ENCODE measurements around the gene CD3E. TPM values are rescaled to one million over a fixed set of nuclear protein-coding genes. Genes with fewer than 3 reads are reported as not detected.

Gene CD3E
- total RNA-seq, 2 experiments from 2014 or later, result 483 to 515 TPM

- H3K4me3 Mint-ChIP-seq, result no peak overlapping the region
- H3K4me1 ChIP-seq (ENCODE audit: insufficient read depth, low read length), result peaks cover 17% of the 10 kb centered on the region
- ATAC-seq (ENCODE audit: poor library complexity) (peak; percentile 54), DNase-seq (peak in 3 of 14 experiments; percentile 72 to 77 (median 75))
- intact Hi-C loops (cut with DNase I, micrococcal nuclease), result loop anchor here (1.0 to 2.0 kb wide), 2 partner anchors 57 to 154 kb away; no protein-coding TSS in a partner anchor
- H3K4me3 ChIP-seq (ENCODE audit: low read length), result no peak overlapping the region
- peak overlapping the region; percentile 98 for H3K27ac Mint-ChIP-seq
- H3K9me3 Mint-ChIP-seq, result no peaks in the 10 kb centered on the region
- peaks cover 51% of the 10 kb centered on the region for H3K4me1 Mint-ChIP-seq (ENCODE audit: low read depth)
- H3K27me3 ChIP-seq (ENCODE audit: control insufficient read depth in 1 of 2, insufficient read depth in 2 of 2, low read length in 2 of 2), result no peaks in the 10 kb centered on the region
- ChIA-PET CTCF (interaction anchor here (0.6 to 4.6 kb wide), 14 partner anchors 9 to 154 kb away, joined by 3 to 31 read pairs (median 4); partner anchors contain the start of genes CD3D and CD3G), POLR2A (interaction anchor here (1.1 to 1.9 kb wide), 8 partner anchors 9 to 112 kb away, joined by 3 to 9 read pairs (median 4); partner anchors contain the start of genes CD3D and CD3G)
- H3K27ac ChIP-seq (ENCODE audit: low read depth in 1 of 2, low read length in 2 of 2), result peak overlapping the region; percentile 7 to 50
- H3K36me3 Mint-ChIP-seq (ENCODE audit: low read depth), result peaks cover 73% of the 10 kb centered on the region
- H3K36me3 ChIP-seq (ENCODE audit: insufficient read depth, low read length), result peaks cover 53% of the 10 kb centered on the region
- H3K9me3 ChIP-seq (ENCODE audit: control insufficient read depth in 1 of 2, insufficient read depth in 1 of 2, low read length in 2 of 2), result no peaks in the 10 kb centered on the region
- TF ChIP-seq CTCF (IDR thresholded peaks at IDR 0.05), result peak; percentile 77
- no peaks in the 10 kb centered on the region for H3K27me3 Mint-ChIP-seq
Observed at GRCh38 chr11:118353084-118353710, 48.7 kb downstream of the CD3E start.

GRCh38 chr11:118358071-118358470 lies 53.5 kb downstream of the CD3E start:
- Mint-ChIP-seq H3K27me3 (peaks cover 8% of the 10 kb centered on the region), H3K4me3 (peak overlapping the region; percentile 92), H3K4me1 (ENCODE audit: low read depth) (peaks cover 60% of the 10 kb centered on the region), H3K9me3 (no peaks in the 10 kb centered on the region), H3K36me3 (ENCODE audit: low read depth) (peaks cover 55% of the 10 kb centered on the region), H3K27ac (peak overlapping the region; percentile 99)
- Histone ChIP-seq H3K27ac (ENCODE audit: low read depth in 1 of 2, low read length in 2 of 2) (no peak overlapping the region), H3K27me3 (ENCODE audit: control insufficient read depth in 1 of 2, insufficient read depth in 2 of 2, low read length in 2 of 2) (no peaks in the 10 kb centered on the region), H3K36me3 (ENCODE audit: insufficient read depth, low read length) (peaks cover 11% of the 10 kb centered on the region), H3K4me3 (ENCODE audit: low read length) (no peak overlapping the region), H3K4me1 (ENCODE audit: insufficient read depth, low read length) (peaks cover 28% of the 10 kb centered on the region), H3K9me3 (ENCODE audit: control insufficient read depth in 1 of 2, insufficient read depth in 1 of 2, low read length in 2 of 2) (no peaks in the 10 kb centered on the region)
- no peak for TF ChIP-seq CTCF (IDR thresholded peaks at IDR 0.05)
- POLR2A ChIA-PET, result no interaction called here
- CTCF ChIA-PET, result no interaction called here
- intact Hi-C loops (cut with DNase I, micrococcal nuclease), result loop anchor here (2.0 to 5.0 kb wide), 3 partner anchors 13 to 79 kb away; partner anchors contain the start of genes CD3G (in 2 of the 2), ATP5MG (in 1 of the 2) and KMT2A (in 1 of the 2)
- ATAC-seq (ENCODE audit: poor library complexity) (no peak), DNase-seq (no peak)

- H3K4me3 ChIP-seq (ENCODE audit: low read length), result peak within 1 kb of the TSS; percentile 74
- H3K36me3 ChIP-seq (ENCODE audit: insufficient read depth, low read length), result peaks cover 12% of the 10 kb centered on the region
- Mint-ChIP-seq H3K36me3 (ENCODE audit: low read depth) (peaks cover 56% of the 10 kb centered on the region), H3K27me3 (peaks cover 8% of the 10 kb centered on the region), H3K27ac (peak within 1 kb of the TSS; percentile 99), H3K4me3 (peak within 1 kb of the TSS; percentile 92), H3K4me1 (ENCODE audit: low read depth) (peaks cover 60% of the 10 kb centered on the region), H3K9me3 (no peaks in the 10 kb centered on the region)
- no peaks in the 10 kb centered on the region for H3K27me3 ChIP-seq (ENCODE audit: control insufficient read depth in 1 of 2, insufficient read depth in 2 of 2, low read length in 2 of 2)
- ATAC-seq (ENCODE audit: poor library complexity) (peak; percentile 84), DNase-seq (peak; percentile 95 to 99 (median 98))
- peaks cover 31% of the 10 kb centered on the region for H3K4me1 ChIP-seq (ENCODE audit: insufficient read depth, low read length)
- POLR2A ChIA-PET, result interaction anchor here (0.7 to 1.9 kb wide), 22 partner anchors 15 to 214 kb away, joined by 3 to 32 read pairs (median 5); partner anchors contain the start of genes ARCN1, CD3D, CD3E and CD3G
- intact Hi-C loops (cut with DNase I, micrococcal nuclease), result loop anchor here (2.0 to 5.0 kb wide), 3 partner anchors 15 to 77 kb away; partner anchors contain the start of genes CD3G (in 2 of the 2), ATP5MG (in 1 of the 2) and KMT2A (in 1 of the 2)
- TF ChIP-seq CTCF (IDR thresholded peaks at IDR 0.05), result no peak
- H3K27ac ChIP-seq (ENCODE audit: low read depth in 1 of 2, low read length in 2 of 2), result peak within 1 kb of the TSS; percentile 89
- H3K9me3 ChIP-seq (ENCODE audit: control insufficient read depth in 1 of 2, insufficient read depth in 1 of 2, low read length in 2 of 2), result no peaks in the 10 kb centered on the region
- CTCF ChIA-PET, result interaction anchor here (1.0 to 1.9 kb wide), 3 partner anchors 17 to 161 kb away, joined by 5 to 7 read pairs (median 5); partner anchors contain the start of gene CD3D
Observed at GRCh38 chr11:118359295-118359958, 54.9 kb downstream of the CD3E start, which contains the start of gene UBE4A. UBE4A (plus strand) TSS chr11:118359600; CDS start chr11:118365081, 5,481 bp downstream.

All from CD4-positive, alpha-beta T cell (primary cell).